GM06990 (cell line): Measurements from ENCODE around the gene GRPEL2.

Experiments used
- DNase-seq: peaks from one replicate; pipeline ENCODE4 v3.0.0-alpha.2; 2011; ENCODE audit not compliant: insufficient read length; ENCODE audit errors: extremely low read depth
- H3K27me3 ChIP-seq: replicated peaks from 2 replicates; pipeline ENCODE4 v1.6.0; 2011; ENCODE audit warnings: low read length; ENCODE audit not compliant: control insufficient read depth, insufficient read depth
- H3K36me3 ChIP-seq: 2 replicates; pipeline ENCODE4 v1.5.1; 2011; ENCODE audit warnings: low read length; ENCODE audit not compliant: control insufficient read depth, insufficient read depth
- H3K4me3 ChIP-seq: replicated peaks from 2 replicates; pipeline ENCODE4 v1.5.1; 2011; ENCODE audit warnings: low read depth, mild to moderate bottlenecking, control low read depth, low read length
- CTCF ChIP-seq: IDR thresholded peaks from 2 replicates; pipeline ENCODE4 v1.5.1; 2011; ENCODE audit warnings: low read length, control low read depth, mild to moderate bottlenecking, inconsistent platforms; ENCODE audit not compliant: insufficient read depth, poor library complexity, severe bottlenecking

GRPEL2 gene

GRCh38 chr5:149358868-149359495 is 13.7 kb downstream of the GRPEL2 start:
- Histone ChIP-seq H3K36me3 (peaks cover 8% of the 10 kb centered on the region), H3K27me3 (no peaks in the 10 kb centered on the region), H3K4me3 (peak overlapping the region; percentile 89)
- no peak for DNase-seq
- TF ChIP-seq CTCF: no peak

GRCh38 chr5:149360272-149360671 is 15.0 kb downstream of the GRPEL2 start:
- no peak for TF ChIP-seq CTCF
- DNase-seq: no peak
- peaks cover 3% of the 10 kb centered on the region for H3K36me3 ChIP-seq
- no peak overlapping the region for H3K4me3 ChIP-seq
- H3K27me3 ChIP-seq: no peaks in the 10 kb centered on the region

GRCh38 chr5:149362541-149362940 is 17.2 kb downstream of the GRPEL2 start:
- no peak overlapping the region for H3K4me3 ChIP-seq
- H3K36me3 ChIP-seq: peaks cover 3% of the 10 kb centered on the region; the same call in 1 of the 2 replicates
- TF ChIP-seq CTCF: no peak
- H3K27me3 ChIP-seq: no peaks in the 10 kb centered on the region
- no peak for DNase-seq

- TF ChIP-seq CTCF: no peak
- DNase-seq: no peak
- peaks cover 3% of the 10 kb centered on the region for H3K36me3 ChIP-seq
- H3K4me3 ChIP-seq: no peak overlapping the region
- no peaks in the 10 kb centered on the region for H3K27me3 ChIP-seq
These were observed 18.1 kb downstream of the GRPEL2 start for GRCh38 chr5:149363358-149363757.

- no peak for DNase-seq
- Histone ChIP-seq H3K27me3 (no peaks in the 10 kb centered on the region), H3K4me3 (no peak overlapping the region), H3K36me3 (peaks cover 3% of the 10 kb centered on the region)
- TF ChIP-seq CTCF: no peak
These were observed 18.6 kb downstream of the GRPEL2 start for GRCh38 chr5:149363936-149364335.

GRCh38 chr5:149364719-149365118 is 19.4 kb downstream of the GRPEL2 start:
- Histone ChIP-seq H3K27me3 (no peaks in the 10 kb centered on the region), H3K36me3 (peaks cover 3% of the 10 kb centered on the region), H3K4me3 (no peak overlapping the region)
- TF ChIP-seq CTCF: no peak
- no peak for DNase-seq
